Right lobe of liver (tissue), 6 donors: ENCODE data around the gene TECPR1. TPM values are rescaled to one million over a fixed set of nuclear protein-coding genes. Genes with fewer than 3 reads are reported as not detected.

Experiments used
- ATAC-seq, 4 donors: fragments of 200-7000 bp; cut with Tn5 transposase; one replicate each; pipeline ENCODE4 v1.9.1; 2020; ENCODE audit warnings: mild to moderate bottlenecking in 4 of 4, moderate library complexity in 4 of 4
- DNase-seq, 3 donors: peaks; one replicate each; pipeline ENCODE4 v3.0.0-alpha.2; 2020
- H3K27ac ChIP-seq, 3 donors: fragments of 200-600 bp; one replicate each; pipeline ENCODE4 v1.8.0; 2022
- H3K27me3 ChIP-seq, 2 donors: fragments of 200-600 bp; one replicate each; pipeline ENCODE4 v1.8.0; 2022
- H3K36me3 ChIP-seq, 4 donors: fragments of 200-600 bp; sonication (generic) in 1 of 4; one replicate each; pipeline versions ENCODE4 v1.5.1 to v1.8.0; 2017 to 2022; ENCODE audit warnings: control low read depth in 1 of 4
- H3K4me1 ChIP-seq, 4 donors: fragments of 200-600 bp; sonication (generic) in 1 of 4; one replicate each; pipeline versions ENCODE4 v1.5.1 to v1.8.0; 2017 to 2022; ENCODE audit warnings: control low read depth in 1 of 4
- H3K4me3 ChIP-seq, 3 donors: fragments of 200-600 bp; one replicate each; pipeline ENCODE4 v1.8.0; 2022
- H3K9me3 ChIP-seq, 4 donors: fragments of 200-600 bp; sonication (generic) in 1 of 4; one replicate each; pipeline versions ENCODE4 v1.5.1 to v1.8.0; 2017 to 2022; ENCODE audit warnings: control low read depth in 1 of 4
- POLR2A ChIP-seq: fragments of 450-650 bp; IDR thresholded peaks from one replicate; pipeline ENCODE4 v1.6.1; 2017; ENCODE audit warnings: antibody characterized with exemption, mild to moderate bottlenecking
- WGBS: methylation state at CpG from one replicate; pipeline ENCODE4 v1.1.6; 2018; ENCODE audit warnings: low coverage, low lambda C conversion rate; ENCODE audit not compliant: insufficient coverage; ENCODE audit errors: missing lambda C conversion rate; 5-methylcytosine and 5-hydroxymethylcytosine counted together
- intact Hi-C, 2 donors: fragments of 100-400 bp; cut with DNase I; formaldehyde crosslinking; loops; one replicate each; pipeline versions ENCODE4 v1.11.2 to v1.14.1; 2022
- total RNA-seq, 6 experiments: library from RNA; depleted of rRNA in 2 of 6; stranded (reverse); fragments of >200 nt in 2 of 6; fragmentation: NEBNext Ultra II Directional in 3 of 6; extraction: Animal tissue kit (Norgen Biotek cat#: 25700) in 3 of 6; gene quantifications; one replicate each; pipeline versions ENCODE4 v1.1.0 to v1.2.4, GENCODE V29; 2016 to 2023
- TF ChIP-seq, protein P1 (sequence below), 4 donors: fragments of 200-600 bp in 3 of 4; fragments of 450-650 bp in 1 of 4; IDR thresholded peaks; one replicate each; pipeline versions ENCODE4 v1.5.1 to v1.8.0; 2016 to 2022; ENCODE audit warnings: antibody characterized with exemption in 4 of 4, mild to moderate bottlenecking in 2 of 4
- donor health status: DM: no; HTN: yes; CAD: no.
- donor health status: DM: no; HTN: no; CAD: no.
- donor health status: DM: no; HTN: no; CAD: no.
- donor health status: DM: no; HTN: yes; CAD: no.
- donor health status: DM: no; HTN: yes; CAD: no.

The TECPR1 gene
- total RNA-seq, 6 experiments from 2014 or later, result 9.4 to 14.9 (median 12.4) TPM

DNA sequence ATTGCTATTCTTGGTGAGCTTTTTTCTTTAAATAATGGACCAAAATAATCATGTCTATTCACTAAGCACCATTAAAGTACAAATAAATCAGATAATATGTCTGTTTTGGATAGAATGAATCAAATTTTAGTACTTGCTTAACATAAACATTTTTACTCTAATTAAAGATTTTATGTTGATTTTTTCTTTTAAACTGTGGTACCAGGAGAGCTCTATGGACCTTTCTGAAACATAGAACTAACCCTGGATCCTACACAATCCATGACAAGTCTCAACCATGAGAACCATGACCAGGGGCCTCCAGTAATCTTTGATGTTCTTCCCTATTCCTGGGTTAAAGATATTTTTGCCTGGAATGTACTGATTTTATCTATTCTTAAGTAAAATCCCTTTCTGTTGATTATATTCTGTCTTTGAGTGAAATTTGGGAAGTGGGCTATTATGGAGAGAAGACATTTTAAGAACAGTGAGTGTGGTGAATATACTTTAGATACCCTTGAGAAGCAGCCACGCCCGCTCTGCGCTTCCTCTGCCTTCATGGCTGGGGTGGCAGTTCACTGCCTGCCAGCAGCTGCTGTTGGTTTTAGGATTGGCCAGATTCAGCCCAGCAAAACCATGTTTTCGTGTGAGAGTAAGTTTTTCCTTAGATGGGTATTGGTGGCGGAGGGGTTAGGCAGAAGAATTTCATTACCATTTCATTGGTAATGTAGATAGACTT, 83.0 kb downstream of the TECPR1 start:
- no peaks in the 10 kb centered on the region for H3K36me3 ChIP-seq
- ATAC-seq (no peak), DNase-seq (no peak)
- no peak for TF ChIP-seq POLR2A
- TF ChIP-seq, protein P1, sequence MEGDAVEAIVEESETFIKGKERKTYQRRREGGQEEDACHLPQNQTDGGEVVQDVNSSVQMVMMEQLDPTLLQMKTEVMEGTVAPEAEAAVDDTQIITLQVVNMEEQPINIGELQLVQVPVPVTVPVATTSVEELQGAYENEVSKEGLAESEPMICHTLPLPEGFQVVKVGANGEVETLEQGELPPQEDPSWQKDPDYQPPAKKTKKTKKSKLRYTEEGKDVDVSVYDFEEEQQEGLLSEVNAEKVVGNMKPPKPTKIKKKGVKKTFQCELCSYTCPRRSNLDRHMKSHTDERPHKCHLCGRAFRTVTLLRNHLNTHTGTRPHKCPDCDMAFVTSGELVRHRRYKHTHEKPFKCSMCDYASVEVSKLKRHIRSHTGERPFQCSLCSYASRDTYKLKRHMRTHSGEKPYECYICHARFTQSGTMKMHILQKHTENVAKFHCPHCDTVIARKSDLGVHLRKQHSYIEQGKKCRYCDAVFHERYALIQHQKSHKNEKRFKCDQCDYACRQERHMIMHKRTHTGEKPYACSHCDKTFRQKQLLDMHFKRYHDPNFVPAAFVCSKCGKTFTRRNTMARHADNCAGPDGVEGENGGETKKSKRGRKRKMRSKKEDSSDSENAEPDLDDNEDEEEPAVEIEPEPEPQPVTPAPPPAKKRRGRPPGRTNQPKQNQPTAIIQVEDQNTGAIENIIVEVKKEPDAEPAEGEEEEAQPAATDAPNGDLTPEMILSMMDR (IDR thresholded peaks at IDR 0.05), result no peak
- H3K4me1 ChIP-seq, result peaks cover 0 to 38% (median 11%) of the 10 kb centered on the region in 4 donors
- H3K9me3 ChIP-seq, result no peaks in the 10 kb centered on the region
- intact Hi-C loops, result loop anchor here in 1 of 2 donors (5.0 kb wide), 2 partner anchors 67 to 147 kb away; no protein-coding TSS in a partner anchor
- no peak overlapping the region for H3K27ac ChIP-seq
- no peaks in the 10 kb centered on the region for H3K27me3 ChIP-seq
- 80% methylated on average over 5 of the region's 5 CpGs for WGBS
- H3K4me3 ChIP-seq, result no peak overlapping the region

- ATAC-seq, result peak; percentile 61 to 76 (median 68)
- WGBS, result 66% methylated on average over 17 of the region's 17 CpGs
Measured at GRCh38 chr7:98168181-98168903, 83.7 kb downstream of the TECPR1 start.

GRCh38 chr7:98167653-98168052, 84.4 kb downstream of the TECPR1 start:
- DNase-seq (no peak), ATAC-seq (no peak)
- H3K27me3 ChIP-seq, result no peaks in the 10 kb centered on the region
- H3K36me3 ChIP-seq, result no peaks in the 10 kb centered on the region
- H3K9me3 ChIP-seq, result no peaks in the 10 kb centered on the region
- intact Hi-C loops, result loop anchor here in 1 of 2 donors (5.0 kb wide), 2 partner anchors 65 to 145 kb away; no protein-coding TSS in a partner anchor
- H3K4me3 ChIP-seq, result no peak overlapping the region
- WGBS, result 94% methylated on average over 10 of the region's 15 CpGs
- peaks cover 0 to 34% (median 14%) of the 10 kb centered on the region in 4 donors for H3K4me1 ChIP-seq
- no peak overlapping the region for H3K27ac ChIP-seq
- no peak for TF ChIP-seq POLR2A

More at GRCh38 chr7:98168181-98168903, 83.7 kb downstream of the TECPR1 start:
- Histone ChIP-seq H3K4me3 (no peak overlapping the region), H3K9me3 (no peaks in the 10 kb centered on the region), H3K36me3 (no peaks in the 10 kb centered on the region), H3K4me1 (peaks cover 0 to 37% (median 15%) of the 10 kb centered on the region in 4 donors), H3K27me3 (no peaks in the 10 kb centered on the region), H3K27ac (no peak overlapping the region)
- no peak for TF ChIP-seq POLR2A
- TF ChIP-seq, protein P1 (IDR thresholded peaks at IDR 0.05), result peak; percentile 80 to 88 (median 84)
- peak in 2 of 3 donors; percentile 50 to 71 for DNase-seq
- intact Hi-C loops, result loop anchor here in 1 of 2 donors (5.0 kb wide), 2 partner anchors 66 to 146 kb away; no protein-coding TSS in a partner anchor

- DNase-seq (no peak), ATAC-seq (no peak)
- H3K27ac ChIP-seq, result no peak overlapping the region
- H3K36me3 ChIP-seq, result no peaks in the 10 kb centered on the region
- H3K4me3 ChIP-seq, result no peak overlapping the region
- H3K27me3 ChIP-seq, result no peaks in the 10 kb centered on the region
- 20% methylated on average over 2 of the region's 2 CpGs for WGBS
- peaks cover 0 to 29% (median 10%) of the 10 kb centered on the region in 4 donors for H3K4me1 ChIP-seq
- no peak for TF ChIP-seq POLR2A
- TF ChIP-seq, protein P1 (IDR thresholded peaks at IDR 0.05), result no peak
- intact Hi-C loops, result loop anchor here in 1 of 2 donors (5.0 kb wide), 2 partner anchors 64 to 144 kb away; no protein-coding TSS in a partner anchor
- H3K9me3 ChIP-seq, result no peaks in the 10 kb centered on the region
Measured at GRCh38 chr7:98166668-98166970, 85.4 kb downstream of the TECPR1 start.
